NB4 (cell line): ENCODE results near the gene IL17B.

Source experiments
- POLR2A ChIP-seq: IDR thresholded peaks from 2 replicates; pipeline ENCODE4 v1.6.1; 2011; ENCODE audit warnings: mild to moderate bottlenecking; ENCODE audit not compliant: insufficient read length; ENCODE audit errors: extremely low read depth
- TF ChIP-seq, protein P1 (sequence below): IDR thresholded peaks from one replicate; pipeline ENCODE4 v1.5.1; 2012; ENCODE audit warnings: low read depth, low read length

DNA sequence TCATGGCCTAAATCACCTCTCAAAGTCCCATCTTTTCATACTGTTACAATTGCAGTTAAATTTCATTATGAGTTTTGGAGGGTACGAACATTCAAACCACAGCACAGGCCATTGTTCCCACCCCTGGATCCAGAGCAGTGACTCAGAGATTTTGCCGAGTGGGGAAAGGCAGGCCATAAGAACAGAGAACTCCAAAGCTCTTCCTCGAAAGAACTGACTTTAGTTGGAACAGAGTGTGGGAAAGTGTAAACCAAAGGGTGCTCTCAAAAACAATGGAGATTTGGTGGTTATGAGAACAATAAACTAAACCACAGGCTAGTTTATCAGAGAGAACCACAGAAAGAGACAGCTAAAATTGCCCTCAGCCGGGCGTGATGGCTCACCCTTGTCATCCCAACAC, 53.2 kb downstream of the IL17B start:
- TF ChIP-seq, protein P1, sequence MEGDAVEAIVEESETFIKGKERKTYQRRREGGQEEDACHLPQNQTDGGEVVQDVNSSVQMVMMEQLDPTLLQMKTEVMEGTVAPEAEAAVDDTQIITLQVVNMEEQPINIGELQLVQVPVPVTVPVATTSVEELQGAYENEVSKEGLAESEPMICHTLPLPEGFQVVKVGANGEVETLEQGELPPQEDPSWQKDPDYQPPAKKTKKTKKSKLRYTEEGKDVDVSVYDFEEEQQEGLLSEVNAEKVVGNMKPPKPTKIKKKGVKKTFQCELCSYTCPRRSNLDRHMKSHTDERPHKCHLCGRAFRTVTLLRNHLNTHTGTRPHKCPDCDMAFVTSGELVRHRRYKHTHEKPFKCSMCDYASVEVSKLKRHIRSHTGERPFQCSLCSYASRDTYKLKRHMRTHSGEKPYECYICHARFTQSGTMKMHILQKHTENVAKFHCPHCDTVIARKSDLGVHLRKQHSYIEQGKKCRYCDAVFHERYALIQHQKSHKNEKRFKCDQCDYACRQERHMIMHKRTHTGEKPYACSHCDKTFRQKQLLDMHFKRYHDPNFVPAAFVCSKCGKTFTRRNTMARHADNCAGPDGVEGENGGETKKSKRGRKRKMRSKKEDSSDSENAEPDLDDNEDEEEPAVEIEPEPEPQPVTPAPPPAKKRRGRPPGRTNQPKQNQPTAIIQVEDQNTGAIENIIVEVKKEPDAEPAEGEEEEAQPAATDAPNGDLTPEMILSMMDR: no peak
- no peak for TF ChIP-seq POLR2A
